ENCODE measurements around the gene RAB38.

DNA sequence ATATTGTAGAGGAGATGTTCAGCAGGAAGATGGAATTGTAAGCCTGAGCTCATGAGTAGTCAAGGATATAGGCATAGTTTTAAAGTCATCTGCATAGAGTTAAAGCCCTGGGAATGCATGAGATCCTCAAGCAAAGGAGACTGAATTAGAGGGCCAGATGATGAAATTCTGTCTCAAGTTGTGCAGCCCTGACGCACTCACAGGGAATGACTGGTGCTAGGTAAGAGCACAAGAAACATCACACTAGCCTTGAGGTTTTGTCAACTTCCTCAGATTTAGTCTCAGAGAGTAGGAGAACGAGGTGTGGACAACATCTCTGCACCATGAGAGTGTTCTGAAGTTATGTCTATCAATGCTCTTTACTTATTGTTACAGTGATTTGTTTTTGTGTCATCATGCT is 5.8 kb downstream of the RAB38 start:
- TF ChIP-seq, protein P1, sequence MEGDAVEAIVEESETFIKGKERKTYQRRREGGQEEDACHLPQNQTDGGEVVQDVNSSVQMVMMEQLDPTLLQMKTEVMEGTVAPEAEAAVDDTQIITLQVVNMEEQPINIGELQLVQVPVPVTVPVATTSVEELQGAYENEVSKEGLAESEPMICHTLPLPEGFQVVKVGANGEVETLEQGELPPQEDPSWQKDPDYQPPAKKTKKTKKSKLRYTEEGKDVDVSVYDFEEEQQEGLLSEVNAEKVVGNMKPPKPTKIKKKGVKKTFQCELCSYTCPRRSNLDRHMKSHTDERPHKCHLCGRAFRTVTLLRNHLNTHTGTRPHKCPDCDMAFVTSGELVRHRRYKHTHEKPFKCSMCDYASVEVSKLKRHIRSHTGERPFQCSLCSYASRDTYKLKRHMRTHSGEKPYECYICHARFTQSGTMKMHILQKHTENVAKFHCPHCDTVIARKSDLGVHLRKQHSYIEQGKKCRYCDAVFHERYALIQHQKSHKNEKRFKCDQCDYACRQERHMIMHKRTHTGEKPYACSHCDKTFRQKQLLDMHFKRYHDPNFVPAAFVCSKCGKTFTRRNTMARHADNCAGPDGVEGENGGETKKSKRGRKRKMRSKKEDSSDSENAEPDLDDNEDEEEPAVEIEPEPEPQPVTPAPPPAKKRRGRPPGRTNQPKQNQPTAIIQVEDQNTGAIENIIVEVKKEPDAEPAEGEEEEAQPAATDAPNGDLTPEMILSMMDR (IDR thresholded peaks at IDR 0.05) = no peak
- TF ChIP-seq POLR2A (IDR thresholded peaks at IDR 0.05; ENCODE audit: low read depth) = no peak
- TF ChIP-seq EP300 (IDR thresholded peaks at IDR 0.05) = no peak
- no peak for TF ChIP-seq POLR2AphosphoS5 (IDR thresholded peaks at IDR 0.05)

Data from esophagus muscularis mucosa (tissue), 4 donors.